GM21619 (cell line): ENCODE measurements around the gene FXYD2.

Source experiments
- ATAC-seq: cut with Tn5 transposase; IDR thresholded peaks from one replicate; pipeline ENCODE4 v1.9.1; 2021; ENCODE audit not compliant: unreplicated experiment

FXYD2 gene

GRCh38 chr11:117836077-117836960 lies 11.8 kb upstream of the FXYD2 start:
- ATAC-seq, result no peak

GRCh38 chr11:117835576-117835975 lies 11.0 kb upstream of the FXYD2 start:
- no peak for ATAC-seq

- ATAC-seq, result no peak
These were observed 10.4 kb upstream of the FXYD2 start for GRCh38 chr11:117834838-117835443.

GRCh38 chr11:117834068-117834810 lies 9.7 kb upstream of the FXYD2 start:
- no peak for ATAC-seq

DNA sequence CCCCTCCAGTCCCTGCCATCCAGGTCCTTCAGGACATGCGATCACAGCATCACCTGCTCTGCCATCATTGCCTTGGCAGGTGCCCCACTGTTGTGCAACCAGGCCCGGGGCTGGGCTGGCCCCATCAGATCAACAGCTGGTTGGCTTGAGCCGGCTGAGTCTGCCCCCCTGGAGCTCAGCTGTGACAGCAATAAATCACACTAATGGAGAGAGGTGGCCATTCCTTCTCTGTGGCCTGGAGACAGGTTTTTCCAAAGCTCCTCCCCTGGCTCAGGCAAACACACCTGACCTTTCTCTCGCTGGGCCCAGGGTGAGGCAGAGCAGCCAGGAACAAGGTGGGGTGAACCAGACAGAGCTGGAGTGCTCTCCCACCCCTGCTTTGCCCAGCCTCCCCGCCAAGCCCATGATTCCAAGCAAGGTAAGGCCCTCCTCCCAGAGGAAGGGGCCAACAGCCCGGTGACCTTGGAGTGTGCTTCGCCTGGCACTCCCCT lies 8.9 kb upstream of the FXYD2 start:
- ATAC-seq, result no peak

- ATAC-seq, result no peak
These were observed 8.0 kb upstream of the FXYD2 start for GRCh38 chr11:117832511-117832910.

- ATAC-seq, result no peak
These were observed 7.3 kb upstream of the FXYD2 start for GRCh38 chr11:117831661-117832415.

DNA sequence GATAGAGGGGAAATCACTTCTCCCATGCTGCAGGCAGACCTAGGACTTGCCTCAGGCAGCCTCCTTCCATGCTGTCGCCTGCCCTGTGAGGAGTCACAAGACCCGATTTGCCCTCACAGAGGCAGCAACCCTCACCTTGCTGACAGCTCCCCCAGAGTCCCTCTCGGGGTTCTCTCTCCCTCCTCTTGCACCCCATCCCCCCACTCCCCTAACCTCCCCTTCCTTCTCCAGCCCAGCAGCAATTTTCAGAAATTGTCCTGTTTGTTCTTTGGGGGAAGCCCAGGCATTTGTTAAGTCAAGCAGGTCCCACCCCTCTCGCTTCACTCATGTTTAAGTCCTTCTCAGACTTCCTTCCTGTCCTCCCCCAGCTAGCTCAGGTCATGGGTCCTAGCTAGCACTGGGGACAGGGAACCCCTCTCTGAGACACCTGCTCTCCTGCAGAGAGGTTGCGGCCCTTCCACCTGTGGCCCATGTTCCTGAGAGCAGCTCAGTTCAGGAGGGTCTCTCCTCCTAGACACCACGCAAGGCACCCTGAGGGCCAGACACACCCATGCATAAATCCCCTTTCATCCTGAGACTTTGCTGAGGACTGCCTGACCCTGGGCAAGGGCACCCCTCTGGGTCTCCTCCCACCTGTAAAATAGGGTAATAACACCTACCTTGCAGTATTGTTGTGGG lies 6.3 kb upstream of the FXYD2 start:
- no peak for ATAC-seq

DNA sequence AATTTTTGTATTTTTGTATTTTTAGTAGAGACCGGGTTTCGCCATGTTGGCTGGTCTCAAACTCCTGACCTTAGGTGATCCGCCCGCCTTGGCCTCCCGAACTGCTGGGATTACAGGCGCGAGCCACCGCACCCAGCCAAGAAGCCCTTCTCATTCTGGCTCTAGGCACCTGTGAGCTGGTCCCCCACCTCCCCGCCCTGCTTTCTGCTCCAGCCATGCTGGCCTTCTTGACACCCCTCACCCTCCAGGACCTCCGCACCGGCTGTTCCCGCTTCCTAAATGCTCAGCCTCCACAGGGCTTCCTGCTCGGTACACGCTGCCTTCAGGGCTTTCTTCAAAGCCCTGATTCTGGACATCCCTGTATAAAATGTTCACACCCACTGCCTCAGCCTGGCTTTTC lies 5.5 kb upstream of the FXYD2 start:
- no peak for ATAC-seq

DNA sequence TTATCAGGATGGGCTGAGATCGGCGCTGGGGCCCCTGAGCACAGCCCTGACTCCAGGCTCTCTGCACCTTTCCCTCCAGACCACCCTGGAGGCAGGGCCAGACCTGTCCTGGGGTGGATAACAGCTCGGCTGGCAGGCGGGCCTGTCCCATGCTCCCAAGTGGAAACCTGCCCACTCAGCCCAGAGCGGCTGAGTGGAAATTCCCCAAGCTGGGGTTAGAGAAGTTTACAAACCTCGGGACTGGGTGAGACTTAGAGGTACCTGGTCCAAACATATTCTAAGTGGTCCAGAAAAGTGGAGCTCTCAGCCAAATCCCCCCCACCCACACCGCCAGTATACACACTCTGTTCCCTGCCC lies 4.8 kb upstream of the FXYD2 start:
- ATAC-seq, result no peak

- ATAC-seq, result peak; percentile 52
These were observed 4.2 kb upstream of the FXYD2 start for GRCh38 chr11:117828611-117829368.

DNA sequence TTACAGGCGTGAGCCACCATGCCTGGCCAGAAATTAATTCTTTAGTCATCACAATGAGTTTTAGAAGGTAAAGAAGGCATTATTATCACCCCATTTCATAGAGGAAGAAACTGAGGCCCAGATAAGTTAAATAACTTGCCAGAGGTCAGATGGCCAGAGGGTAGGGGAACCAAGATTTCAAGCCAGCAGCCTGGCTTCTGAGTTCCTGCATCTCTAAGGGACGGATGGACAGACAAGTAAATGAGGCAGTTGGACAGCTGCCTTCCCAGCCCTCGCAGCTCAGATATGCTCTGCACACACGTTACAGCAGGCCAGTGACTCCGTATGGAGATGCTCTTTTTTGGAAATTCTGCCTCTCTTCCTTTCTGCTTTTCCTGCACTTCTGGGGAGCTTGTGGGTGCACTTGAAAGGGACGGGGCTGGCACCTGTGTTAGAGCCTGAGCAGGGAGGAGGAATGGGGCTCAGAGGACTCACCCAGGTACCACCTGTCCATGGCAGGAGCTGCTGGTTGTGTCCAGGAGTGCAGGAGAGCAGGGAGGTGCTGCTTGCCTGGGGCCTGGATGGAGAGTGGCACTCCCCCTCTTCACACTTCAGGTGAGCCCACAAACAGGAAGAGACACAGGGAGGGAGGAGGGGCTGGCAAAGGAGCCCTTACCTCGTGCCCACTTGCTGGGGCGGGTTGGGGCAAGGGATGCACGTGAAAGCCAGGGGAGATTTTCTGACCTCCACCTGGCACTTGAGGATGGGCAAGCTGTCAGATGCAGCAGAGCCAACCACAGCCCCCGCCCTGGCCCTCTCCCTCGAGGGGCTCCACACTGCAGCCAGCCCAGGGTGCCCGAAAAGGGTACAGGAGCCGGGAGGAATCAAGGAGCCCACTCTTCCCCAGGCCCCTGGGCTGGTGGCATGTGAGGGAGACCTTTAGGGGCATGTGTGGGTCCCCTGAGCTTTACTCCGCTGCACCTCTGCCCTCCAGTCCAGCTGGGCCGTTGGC lies 3.3 kb upstream of the FXYD2 start:
- peak; percentile 14 for ATAC-seq

DNA sequence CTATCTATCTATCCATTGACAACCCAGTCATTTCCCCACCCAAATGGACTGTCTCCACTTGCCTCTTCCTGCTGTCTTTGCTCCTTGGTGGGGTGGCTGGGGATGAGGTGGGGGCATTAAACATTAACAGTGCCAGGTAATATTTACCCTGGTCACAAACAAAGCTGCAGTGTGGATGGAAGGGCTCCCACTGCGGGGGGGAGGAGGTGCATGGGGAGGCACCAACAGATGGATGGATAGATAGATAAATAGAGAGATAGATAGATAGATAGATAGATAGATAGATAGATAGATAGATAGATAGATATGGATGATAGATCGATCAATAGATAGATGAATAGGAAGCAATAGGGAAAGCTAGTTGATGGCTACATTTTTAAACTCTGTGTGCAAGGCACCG lies 2.3 kb upstream of the FXYD2 start:
- ATAC-seq, result no peak

- ATAC-seq, result no peak
These were observed 1.6 kb upstream of the FXYD2 start for GRCh38 chr11:117826190-117826570.

DNA sequence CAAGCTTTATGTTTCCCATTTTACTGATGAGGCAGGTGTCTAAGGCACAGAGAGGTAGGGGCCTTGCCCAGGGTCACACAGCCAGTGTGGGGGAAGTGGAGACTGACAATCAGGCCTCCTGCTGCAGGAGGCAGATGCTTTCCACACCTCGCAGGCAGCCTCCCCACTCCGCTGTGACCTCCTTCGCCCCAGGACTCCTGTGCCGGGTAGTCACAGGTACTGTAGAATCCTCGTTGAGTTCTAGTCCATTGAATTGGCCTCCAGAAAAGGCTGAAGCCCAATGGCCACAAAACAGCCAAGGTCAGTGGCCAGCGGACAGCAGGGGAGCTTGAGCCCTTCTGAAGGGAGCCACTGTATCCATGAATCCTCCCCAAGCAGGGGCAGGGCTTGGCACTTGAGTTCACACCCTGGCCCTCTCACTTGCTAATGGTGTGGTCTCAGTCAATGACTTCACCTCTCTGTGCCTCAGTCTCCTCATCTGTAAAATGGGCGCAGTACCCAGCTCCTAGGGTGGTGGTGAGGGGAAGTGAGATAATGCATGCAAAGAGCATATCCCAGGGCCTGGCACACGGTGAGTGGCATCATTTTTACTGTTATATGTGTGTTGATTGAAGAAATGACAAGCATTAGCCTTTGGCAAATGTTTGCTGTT lies 1.1 kb upstream of the FXYD2 start:
- no peak for ATAC-seq

DNA sequence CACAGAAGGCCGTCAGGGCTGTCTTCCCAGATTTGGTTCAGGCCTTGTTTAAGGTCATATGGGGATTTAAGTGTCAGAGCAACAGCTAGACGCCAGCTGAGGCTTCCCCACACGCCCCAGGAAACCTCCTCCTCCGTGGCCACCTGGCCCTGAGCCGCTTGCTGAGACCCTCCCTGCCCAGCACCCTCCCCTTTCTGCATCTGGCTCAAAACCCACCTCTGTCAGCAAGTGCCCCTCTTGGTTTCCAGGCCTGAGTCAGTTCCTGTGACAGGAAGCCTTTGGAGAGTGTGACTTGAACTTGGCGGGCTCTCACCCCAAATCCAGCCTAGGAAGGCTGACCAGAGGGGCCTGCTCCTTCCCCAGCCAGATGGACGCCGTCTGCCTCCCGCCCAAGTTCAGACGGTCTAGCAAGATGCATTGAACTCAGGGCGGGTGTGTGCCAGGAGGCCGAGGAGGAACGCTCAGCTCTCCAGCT lies 561 bp downstream of the FXYD2 start:
- ATAC-seq, result no peak

DNA sequence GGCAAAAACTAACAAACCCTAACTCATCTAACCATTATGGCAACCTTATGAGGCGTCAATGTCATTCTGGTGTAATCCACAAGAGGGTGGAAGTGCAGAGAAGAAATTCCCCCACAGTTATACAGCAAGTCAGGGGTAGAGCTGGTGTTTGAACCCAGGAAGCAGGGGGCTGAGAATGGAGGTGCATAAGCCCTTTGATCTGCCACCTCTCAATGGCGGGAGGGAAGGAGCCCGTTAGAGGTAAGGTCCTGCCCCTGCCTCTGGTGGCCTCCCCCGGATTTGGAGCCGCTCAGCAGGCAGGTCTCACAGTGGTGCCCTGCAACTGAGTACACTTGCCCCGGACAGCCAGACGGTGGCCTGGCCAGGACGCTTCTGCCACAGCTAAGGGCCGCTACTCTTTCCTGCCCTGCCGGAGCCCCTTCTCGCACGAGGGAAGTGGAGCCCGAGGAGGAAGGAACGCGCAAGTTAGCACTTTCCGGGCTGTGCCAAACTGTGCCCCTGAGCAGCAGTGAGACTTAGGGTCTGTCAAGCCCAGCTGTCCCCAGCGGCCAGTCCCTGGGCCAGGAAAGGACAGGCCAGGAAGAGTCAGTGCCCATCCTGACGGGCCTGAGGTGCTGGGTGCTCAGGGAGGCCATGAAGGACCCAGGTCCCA lies 1.1 kb downstream of the FXYD2 start:
- no peak for ATAC-seq
